GM18909 (cell line): ENCODE results near the gene CHRNA3.
"Not testable (repeated sequence)": the region's sequence is repeated elsewhere in the genome, so short reads cannot be mapped to it uniquely, and the experiment has no call there.

Experiments used
- ATAC-seq: cut with Tn5 transposase; IDR thresholded peaks from one replicate; pipeline ENCODE4 v1.9.1; 2021; ENCODE audit warnings: mild to moderate bottlenecking; ENCODE audit not compliant: unreplicated experiment, poor library complexity

CHRNA3 gene

GRCh38 chr15:78619022-78619950 lies 1.5 kb downstream of the CHRNA3 start:
- no peak for ATAC-seq

GRCh38 chr15:78618490-78618934 lies 2.3 kb downstream of the CHRNA3 start:
- no peak for ATAC-seq

GRCh38 chr15:78618064-78618463 lies 2.7 kb downstream of the CHRNA3 start:
- no peak for ATAC-seq

- no peak for ATAC-seq
These were observed 3.3 kb downstream of the CHRNA3 start for GRCh38 chr15:78617516-78617915.

- no peak for ATAC-seq
These were observed 3.7 kb downstream of the CHRNA3 start for GRCh38 chr15:78617076-78617475.

GRCh38 chr15:78616506-78616905 lies 4.3 kb downstream of the CHRNA3 start:
- no peak for ATAC-seq

- no peak for ATAC-seq
These were observed 5.6 kb downstream of the CHRNA3 start for GRCh38 chr15:78615151-78615589.

GRCh38 chr15:78614021-78614420 lies 6.8 kb downstream of the CHRNA3 start:
- no peak for ATAC-seq

GRCh38 chr15:78609551-78609950 lies 11.2 kb downstream of the CHRNA3 start:
- ATAC-seq, result not testable (repeated sequence)

- no peak for ATAC-seq
These were observed 15.1 kb downstream of the CHRNA3 start for GRCh38 chr15:78605680-78606079.

- no peak for ATAC-seq
These were observed 15.6 kb downstream of the CHRNA3 start for GRCh38 chr15:78605201-78605600.

- ATAC-seq, result no peak
These were observed 16.4 kb downstream of the CHRNA3 start for GRCh38 chr15:78604420-78604819.

- no peak for ATAC-seq
These were observed 17.3 kb downstream of the CHRNA3 start for GRCh38 chr15:78603467-78603866.

- no peak for ATAC-seq
These were observed 21.6 kb downstream of the CHRNA3 start for GRCh38 chr15:78599189-78599588.

GRCh38 chr15:78598348-78598747 lies 22.4 kb downstream of the CHRNA3 start:
- no peak for ATAC-seq

- ATAC-seq, result no peak
These were observed 23.2 kb downstream of the CHRNA3 start for GRCh38 chr15:78597583-78597982.

- ATAC-seq, result no peak
These were observed 45.9 kb downstream of the CHRNA3 start for GRCh38 chr15:78574944-78575343.

- no peak for ATAC-seq
These were observed 47.4 kb downstream of the CHRNA3 start for GRCh38 chr15:78573416-78573815.

GRCh38 chr15:78571382-78571781 lies 49.4 kb downstream of the CHRNA3 start:
- no peak for ATAC-seq

- no peak for ATAC-seq
These were observed 50.1 kb downstream of the CHRNA3 start for GRCh38 chr15:78570710-78571109.

- ATAC-seq, result no peak
These were observed 53.3 kb downstream of the CHRNA3 start for GRCh38 chr15:78567531-78567930.
